NCI-H345 treated with DMSO at 0.1 percent for 48 hours (cell line): ENCODE measurements around the gene LRIG1.

Experiments
- DNase-seq: peaks from one replicate; lab custom pipeline; 2025; ENCODE audit not compliant: unreplicated experiment; lab: John Stamatoyannopoulos, UW

The LRIG1 gene

GRCh38 chr3:66500576-66501482 is at the start of gene LRIG1:
Gene LRIG1, minus strand, starts transcription at chr3:66501022. Its CDS starts 615 bp downstream, at chr3:66500407.
- DNase-seq = peak; percentile 91

DNA sequence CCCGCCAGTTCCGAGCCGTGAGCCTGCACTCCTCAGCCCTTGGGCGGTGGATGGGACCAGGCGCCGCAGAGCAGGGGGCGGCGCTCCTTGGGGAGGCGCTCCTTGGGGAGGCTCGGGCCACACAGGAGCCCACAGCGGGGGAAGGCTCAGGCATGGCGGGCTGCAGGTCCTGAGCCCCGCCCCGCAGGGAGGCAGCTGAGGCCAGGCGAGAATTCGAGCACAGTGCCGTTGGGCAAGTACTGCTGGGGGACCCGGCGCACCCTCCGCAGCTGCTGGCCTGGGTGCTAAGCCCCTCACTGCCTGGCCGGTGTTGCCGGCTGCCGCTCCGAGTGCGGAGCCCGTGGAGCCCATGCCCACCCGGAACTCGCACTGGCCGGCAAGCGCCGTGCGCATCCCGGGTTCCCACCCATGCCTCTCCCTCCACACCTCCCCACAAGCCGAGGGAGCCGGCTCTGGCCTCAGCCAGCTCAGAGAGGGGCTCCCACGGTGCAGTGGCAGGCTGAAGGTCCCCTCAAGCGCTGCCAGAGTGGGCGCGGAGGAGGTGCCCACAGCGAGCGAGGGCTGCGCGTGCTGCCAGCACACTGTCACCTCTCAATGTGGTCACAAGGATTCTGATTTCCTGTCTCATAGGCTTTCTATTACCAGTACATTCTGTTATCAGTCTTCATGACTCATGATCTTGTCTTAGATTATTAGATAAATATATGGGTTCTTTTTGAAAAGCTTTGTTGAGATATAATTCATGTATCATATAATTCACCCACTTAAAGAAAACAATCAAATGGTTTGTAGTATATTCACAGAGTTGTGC is 44.0 kb upstream of the LRIG1 start:
- no peak for DNase-seq

DNA sequence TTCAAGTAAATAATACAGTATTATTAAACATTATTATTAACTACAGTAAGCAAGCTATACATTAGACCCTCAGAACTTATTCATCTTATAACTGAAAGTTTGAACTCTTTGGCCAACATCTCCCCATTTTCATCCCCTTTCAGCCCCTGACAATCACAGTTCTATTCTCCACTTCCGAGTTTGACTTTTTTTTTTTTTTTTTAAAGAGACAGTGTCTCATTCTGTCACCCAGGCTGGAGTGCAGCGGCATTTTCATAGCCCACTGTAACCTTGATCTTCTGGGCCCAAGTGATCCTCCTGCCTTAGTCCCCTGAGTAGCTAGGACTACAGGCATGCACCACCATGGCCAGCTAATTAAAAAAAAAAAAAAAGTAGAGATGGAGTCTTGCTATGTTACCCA is 41.3 kb upstream of the LRIG1 start:
- DNase-seq = no peak

DNA sequence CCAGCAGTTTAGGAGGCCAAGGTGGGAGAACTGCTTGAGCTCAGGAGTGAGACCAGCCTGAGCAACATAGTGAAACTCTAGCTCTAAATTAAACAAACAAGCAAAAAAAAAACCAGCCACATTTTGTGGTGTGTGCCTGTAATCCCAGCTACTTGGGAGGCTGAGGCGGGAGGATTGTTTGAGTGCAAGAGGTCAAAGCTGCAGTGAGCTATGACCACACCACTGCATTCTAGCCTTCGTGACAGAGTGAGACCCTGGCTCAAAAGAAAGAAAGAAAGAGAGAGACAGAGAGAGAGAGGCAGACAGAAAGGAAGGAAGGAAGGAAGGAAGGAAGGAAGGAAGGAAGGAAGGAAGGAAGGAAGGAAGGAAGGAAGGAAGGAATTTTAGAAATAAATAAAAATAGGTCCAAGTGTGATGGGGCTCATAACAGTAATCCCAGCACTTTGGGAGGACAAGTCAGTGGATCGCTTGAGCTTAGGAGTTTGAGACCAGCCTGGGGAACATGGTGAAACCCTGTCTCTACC is 38.7 kb upstream of the LRIG1 start:
- no peak for DNase-seq

DNA sequence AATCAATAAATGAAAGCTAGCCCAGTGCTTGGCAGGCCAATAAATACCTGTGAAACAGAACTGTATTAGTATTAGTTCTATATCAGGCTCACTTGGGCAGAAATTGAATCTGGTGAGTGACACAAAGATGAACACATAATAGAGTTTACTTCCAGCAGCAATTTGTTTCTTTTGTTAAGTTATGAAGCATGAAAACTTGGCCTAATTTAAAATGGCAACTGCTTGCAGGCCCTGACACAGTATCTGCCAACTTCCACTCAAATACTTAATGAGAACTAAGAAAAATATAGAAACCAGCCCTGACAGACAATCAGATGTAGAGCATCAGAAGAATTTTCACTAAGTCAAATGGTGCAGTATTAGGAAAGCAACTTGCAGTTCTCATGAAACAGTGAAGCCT is 37.6 kb upstream of the LRIG1 start:
- DNase-seq = no peak

DNA sequence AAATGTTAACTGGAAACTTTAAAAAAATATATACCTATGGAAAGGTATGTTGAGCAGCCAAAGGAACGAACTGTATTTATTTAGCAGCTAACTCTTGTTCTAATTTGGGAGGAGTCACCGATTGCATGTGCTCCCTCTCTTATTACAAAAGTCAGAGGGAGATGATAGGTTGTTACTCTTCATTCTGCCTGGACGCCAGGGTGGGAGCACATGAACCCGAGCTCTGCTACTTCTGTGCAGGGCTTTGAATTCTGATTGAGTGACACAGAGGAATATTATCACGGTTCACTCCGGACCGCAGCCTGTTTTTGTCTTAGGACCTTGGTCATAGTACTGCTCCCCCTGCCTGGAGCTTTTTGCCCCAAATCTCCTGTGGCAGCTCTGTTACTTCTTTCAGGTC is 36.9 kb upstream of the LRIG1 start:
- no peak for DNase-seq

GRCh38 chr3:66536791-66537190 is 36.0 kb upstream of the LRIG1 start:
- no peak for DNase-seq

- no peak for DNase-seq
These were observed 33.6 kb upstream of the LRIG1 start for GRCh38 chr3:66534304-66534845.

GRCh38 chr3:66532613-66533012 is 31.8 kb upstream of the LRIG1 start:
- DNase-seq = no peak

- DNase-seq = no peak
These were observed 31.4 kb upstream of the LRIG1 start for GRCh38 chr3:66532160-66532587.

DNA sequence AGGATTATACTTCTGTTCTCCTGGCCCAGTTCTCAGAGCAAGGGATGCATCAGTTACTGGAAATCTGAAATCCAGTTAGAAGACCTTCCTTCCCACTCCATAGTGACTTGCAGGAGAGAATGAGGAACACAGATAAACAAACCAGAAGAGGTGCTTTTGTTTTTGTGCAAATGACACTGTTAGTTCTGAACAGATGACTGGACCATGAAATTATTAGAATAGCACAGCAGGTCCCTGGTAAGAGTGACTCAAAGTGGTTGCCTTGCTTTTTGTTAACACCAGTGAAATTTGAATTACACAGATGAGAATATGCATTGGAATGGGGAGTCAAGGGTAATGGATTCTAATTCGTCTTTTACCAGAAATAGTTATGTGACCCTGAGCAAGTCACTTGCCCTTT is 30.4 kb upstream of the LRIG1 start:
- no peak for DNase-seq

DNA sequence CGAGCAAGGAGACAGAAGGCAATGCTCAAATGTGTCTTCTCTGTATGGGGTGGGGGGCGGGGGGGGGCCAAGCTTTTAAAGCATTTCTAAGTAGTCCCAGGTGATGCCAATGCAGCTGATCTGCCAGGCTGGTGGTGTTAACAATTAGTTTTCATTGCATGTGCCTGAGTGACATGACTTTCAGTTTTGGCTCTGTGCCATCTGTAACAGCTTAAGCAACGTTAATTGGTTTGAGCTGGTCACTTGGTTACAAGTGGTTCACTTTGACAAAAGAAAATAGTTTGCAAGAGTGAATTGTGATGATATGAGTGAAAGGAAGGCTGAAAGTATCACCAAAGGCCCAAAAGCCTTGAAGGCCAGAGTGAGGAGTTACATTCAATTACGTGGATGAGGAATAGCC is 26.4 kb upstream of the LRIG1 start:
- no peak for DNase-seq

DNA sequence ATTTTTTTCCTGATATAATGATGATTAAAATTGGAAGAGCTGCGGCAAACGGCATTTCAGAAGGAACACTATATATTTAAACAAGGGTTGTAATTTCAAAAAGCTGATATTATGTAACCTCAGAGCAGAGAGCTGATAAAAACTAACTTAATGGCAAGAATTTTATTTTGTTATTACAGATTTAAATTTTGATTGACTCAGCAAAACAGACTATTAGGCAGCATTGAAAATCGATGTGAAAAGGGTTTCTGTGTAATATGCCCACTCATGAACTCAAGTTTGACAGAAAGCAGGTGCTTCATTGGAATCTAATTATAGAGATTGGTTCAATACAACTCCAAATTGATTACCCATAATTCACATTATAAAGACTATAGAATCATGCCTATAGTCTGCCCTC is 24.9 kb upstream of the LRIG1 start:
- no peak for DNase-seq

GRCh38 chr3:66520724-66521123 is 19.9 kb upstream of the LRIG1 start:
- DNase-seq = no peak

DNA sequence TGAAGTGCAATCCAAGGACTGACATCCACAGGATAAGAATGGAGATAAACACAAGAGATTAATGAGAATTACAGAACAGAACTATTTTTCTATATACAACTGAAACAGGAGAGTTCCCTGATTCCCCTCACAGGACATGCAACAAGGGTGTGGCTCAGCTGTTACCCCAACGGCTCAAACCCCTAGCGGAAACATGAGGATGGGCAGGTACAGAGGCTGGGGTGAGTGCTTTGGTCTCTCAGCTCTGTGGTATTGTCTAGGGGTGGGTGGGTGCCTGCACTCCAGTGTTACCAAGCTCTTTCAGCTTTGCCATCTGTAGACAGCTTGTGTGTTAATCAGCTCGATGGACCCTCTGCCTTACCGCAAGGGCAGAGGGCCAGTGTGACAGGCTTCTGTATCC is 17.8 kb upstream of the LRIG1 start:
- DNase-seq = no peak

- DNase-seq = no peak
These were observed 17.3 kb upstream of the LRIG1 start for GRCh38 chr3:66518126-66518525.

DNA sequence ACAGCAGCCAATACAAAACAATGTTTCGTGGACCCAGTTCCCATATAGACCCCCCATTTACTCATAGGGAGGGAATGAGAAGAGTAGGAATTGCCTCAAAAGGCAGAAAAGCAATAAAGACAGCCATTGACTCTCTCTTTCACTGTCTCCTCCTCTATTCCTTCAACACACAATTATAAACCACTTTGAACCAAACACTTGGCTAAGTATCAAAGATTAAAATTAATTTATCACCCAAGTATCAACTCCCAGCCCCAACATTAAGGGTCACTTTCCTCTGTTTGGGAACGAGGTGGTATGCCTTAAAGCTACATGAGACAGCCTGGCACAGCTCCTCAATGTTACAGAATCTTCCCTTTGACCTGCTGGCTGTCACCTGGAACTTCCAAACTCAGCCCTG is 16.4 kb upstream of the LRIG1 start:
- DNase-seq = no peak

DNA sequence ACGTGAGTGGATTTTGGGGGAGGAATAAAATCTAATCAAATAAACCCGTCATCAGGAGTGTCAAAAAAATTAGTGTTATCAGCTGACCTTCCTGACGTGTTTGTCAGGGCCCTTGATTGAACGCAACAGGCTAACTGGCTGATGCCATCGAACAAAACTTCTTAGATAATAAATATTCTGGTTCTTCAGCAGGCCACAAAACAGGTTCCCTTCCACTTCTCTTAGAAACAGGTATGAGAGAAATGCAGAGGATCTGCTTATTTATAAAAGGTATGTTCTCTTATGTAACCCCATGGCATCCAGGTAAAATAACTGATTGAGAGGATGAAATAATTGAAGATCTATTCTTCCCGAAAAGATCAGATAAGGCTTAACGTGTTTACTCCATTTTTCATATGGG is 7.6 kb upstream of the LRIG1 start:
- DNase-seq = no peak

DNA sequence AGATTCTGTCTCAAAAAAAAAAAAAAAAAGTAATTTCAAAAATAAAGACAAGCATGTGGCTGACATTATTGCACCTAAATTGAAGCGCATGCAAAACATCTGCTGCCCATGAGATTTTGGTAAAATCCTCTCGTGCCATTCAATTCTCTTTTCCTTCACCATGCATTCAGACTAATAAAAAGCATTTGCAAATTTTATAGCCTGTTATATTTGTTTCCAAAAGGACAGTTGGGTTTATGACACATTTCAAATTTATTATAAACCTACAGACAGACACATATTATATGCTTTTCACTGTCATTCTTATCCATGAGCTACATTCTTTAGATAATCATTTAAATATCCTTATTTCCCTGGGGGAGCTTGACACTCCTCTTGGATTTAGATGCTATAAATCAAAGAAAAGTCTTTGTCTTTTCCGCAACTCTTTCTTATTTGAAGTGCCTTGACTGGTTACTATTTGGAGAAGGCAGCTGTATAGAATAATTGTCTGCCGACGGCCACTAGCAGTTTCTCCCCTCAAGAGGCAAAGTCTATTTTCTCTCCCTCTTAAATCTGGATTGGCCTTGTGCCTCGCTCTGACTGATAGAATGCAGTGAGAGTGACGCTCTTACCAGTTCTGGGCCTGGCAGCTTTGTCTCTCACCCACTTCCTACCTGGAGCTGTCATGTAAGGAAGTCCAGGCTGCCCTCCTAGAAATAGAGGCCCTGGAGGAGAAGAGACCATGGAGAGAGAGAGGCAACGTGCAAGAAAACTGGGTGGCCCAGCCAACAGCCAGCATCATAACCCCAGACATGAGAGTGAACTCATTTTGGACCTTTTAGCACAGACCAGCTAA is 6.8 kb upstream of the LRIG1 start:
- no peak for DNase-seq

- no peak for DNase-seq
These were observed 5.3 kb upstream of the LRIG1 start for GRCh38 chr3:66506154-66506553.
